ENCODE data around the gene NET1.
A peak's percentile ranks its signal among the peaks of the same experiment; 100 is the strongest.
"Not testable (repeated sequence)": the region's sequence is repeated elsewhere in the genome, so short reads cannot be mapped to it uniquely, and the experiment has no call there.

Gene NET1

GRCh38 chr10:5412277-5412941 lies at the start of gene NET1:
Gene NET1, plus strand, starts transcription at chr10:5412557. Its CDS starts 136 bp downstream, at chr10:5412693.
- H3K4me3 Mint-ChIP-seq, result peak within 1 kb of the TSS; percentile 75
- peak within 1 kb of the TSS; percentile 23 for H3K27ac Mint-ChIP-seq
- no peaks in the 10 kb centered on the region for H3K9me3 Mint-ChIP-seq
- peaks cover 21% of the 10 kb centered on the region for H3K27me3 Mint-ChIP-seq
- H3K36me3 Mint-ChIP-seq, result no peaks in the 10 kb centered on the region
- H3K4me1 Mint-ChIP-seq, result no peaks in the 10 kb centered on the region
- peak; percentile 78 for ATAC-seq

- no peaks in the 10 kb centered on the region for H3K36me3 Mint-ChIP-seq
- no peak overlapping the region for H3K4me3 Mint-ChIP-seq
- H3K27me3 Mint-ChIP-seq, result peaks cover 52% of the 10 kb centered on the region
- H3K4me1 Mint-ChIP-seq, result no peaks in the 10 kb centered on the region
- no peaks in the 10 kb centered on the region for H3K9me3 Mint-ChIP-seq
- ATAC-seq, result no peak
- H3K27ac Mint-ChIP-seq, result no peak overlapping the region
These were observed 49.5 kb upstream of the NET1 start for GRCh38 chr10:5362873-5363272.

GRCh38 chr10:5364374-5364773 lies 48.0 kb upstream of the NET1 start:
- ATAC-seq, result no peak
- Mint-ChIP-seq H3K27ac (no peak overlapping the region), H3K36me3 (no peaks in the 10 kb centered on the region), H3K4me3 (no peak overlapping the region), H3K27me3 (peaks cover 43% of the 10 kb centered on the region), H3K4me1 (no peaks in the 10 kb centered on the region), H3K9me3 (no peaks in the 10 kb centered on the region)

GRCh38 chr10:5364890-5365338 lies 47.4 kb upstream of the NET1 start, which contains the start of gene UCN3:
Gene UCN3, plus strand, starts transcription at chr10:5364966. Its CDS starts 8,755 bp downstream, at chr10:5373721.
- Mint-ChIP-seq H3K27ac (no peak within 1 kb of the TSS), H3K36me3 (no peaks in the 10 kb centered on the region), H3K27me3 (peaks cover 38% of the 10 kb centered on the region), H3K4me1 (no peaks in the 10 kb centered on the region), H3K4me3 (no peak within 1 kb of the TSS), H3K9me3 (peaks cover 3% of the 10 kb centered on the region)
- ATAC-seq, result no peak

GRCh38 chr10:5365928-5366327 lies 46.4 kb upstream of the NET1 start:
- no peaks in the 10 kb centered on the region for H3K36me3 Mint-ChIP-seq
- ATAC-seq, result no peak
- H3K27ac Mint-ChIP-seq, result no peak overlapping the region
- H3K4me1 Mint-ChIP-seq, result no peaks in the 10 kb centered on the region
- peaks cover 7% of the 10 kb centered on the region for H3K9me3 Mint-ChIP-seq
- no peak overlapping the region for H3K4me3 Mint-ChIP-seq
- H3K27me3 Mint-ChIP-seq, result peaks cover 28% of the 10 kb centered on the region

GRCh38 chr10:5369362-5370158 lies 42.8 kb upstream of the NET1 start:
- no peak for ATAC-seq
- H3K27me3 Mint-ChIP-seq, result peaks cover 9% of the 10 kb centered on the region

GRCh38 chr10:5370493-5371352 lies 41.6 kb upstream of the NET1 start:
- no peak overlapping the region for H3K27ac Mint-ChIP-seq

More at GRCh38 chr10:5369362-5370158, 42.8 kb upstream of the NET1 start:
- peaks cover 11% of the 10 kb centered on the region for H3K9me3 Mint-ChIP-seq
- no peaks in the 10 kb centered on the region for H3K36me3 Mint-ChIP-seq
- H3K4me1 Mint-ChIP-seq, result no peaks in the 10 kb centered on the region
- H3K4me3 Mint-ChIP-seq, result no peak overlapping the region
- no peak overlapping the region for H3K27ac Mint-ChIP-seq

GRCh38 chr10:5373307-5373706 lies 39.0 kb upstream of the NET1 start:
- Mint-ChIP-seq H3K27ac (no peak overlapping the region), H3K9me3 (peaks cover 11% of the 10 kb centered on the region)

More at GRCh38 chr10:5370493-5371352, 41.6 kb upstream of the NET1 start:
- no peaks in the 10 kb centered on the region for H3K36me3 Mint-ChIP-seq
- no peak overlapping the region for H3K4me3 Mint-ChIP-seq
- ATAC-seq, result no peak
- H3K27me3 Mint-ChIP-seq, result peaks cover 21% of the 10 kb centered on the region
- H3K9me3 Mint-ChIP-seq, result peaks cover 11% of the 10 kb centered on the region
- H3K4me1 Mint-ChIP-seq, result no peaks in the 10 kb centered on the region

GRCh38 chr10:5373891-5374611 lies 38.3 kb upstream of the NET1 start:
- peaks cover 33% of the 10 kb centered on the region for H3K27me3 Mint-ChIP-seq
- H3K36me3 Mint-ChIP-seq, result no peaks in the 10 kb centered on the region
- ATAC-seq, result no peak
- no peaks in the 10 kb centered on the region for H3K4me1 Mint-ChIP-seq
- peaks cover 11% of the 10 kb centered on the region for H3K9me3 Mint-ChIP-seq
- no peak overlapping the region for H3K27ac Mint-ChIP-seq
- no peak overlapping the region for H3K4me3 Mint-ChIP-seq

More at GRCh38 chr10:5373307-5373706, 39.0 kb upstream of the NET1 start:
- H3K36me3 Mint-ChIP-seq, result no peaks in the 10 kb centered on the region
- no peak for ATAC-seq
- no peaks in the 10 kb centered on the region for H3K4me1 Mint-ChIP-seq
- no peak overlapping the region for H3K4me3 Mint-ChIP-seq
- peaks cover 33% of the 10 kb centered on the region for H3K27me3 Mint-ChIP-seq

GRCh38 chr10:5376450-5376849 lies 35.9 kb upstream of the NET1 start:
- H3K27me3 Mint-ChIP-seq, result peaks cover 33% of the 10 kb centered on the region
- H3K9me3 Mint-ChIP-seq, result no peaks in the 10 kb centered on the region
- no peaks in the 10 kb centered on the region for H3K36me3 Mint-ChIP-seq
- H3K27ac Mint-ChIP-seq, result no peak overlapping the region
- no peak overlapping the region for H3K4me3 Mint-ChIP-seq
- H3K4me1 Mint-ChIP-seq, result no peaks in the 10 kb centered on the region
- no peak for ATAC-seq

- not testable (repeated sequence) for ATAC-seq, H3K4me1 Mint-ChIP-seq, H3K9me3 Mint-ChIP-seq, H3K4me3 Mint-ChIP-seq, H3K27ac Mint-ChIP-seq, H3K36me3 Mint-ChIP-seq
- peaks cover 27% of the 10 kb centered on the region for H3K27me3 Mint-ChIP-seq
These were observed 33.2 kb upstream of the NET1 start for GRCh38 chr10:5379202-5379601.

- peaks cover 20% of the 10 kb centered on the region for H3K27me3 Mint-ChIP-seq
- H3K4me3 Mint-ChIP-seq, ATAC-seq, H3K9me3 Mint-ChIP-seq, H3K27ac Mint-ChIP-seq, H3K36me3 Mint-ChIP-seq, H3K4me1 Mint-ChIP-seq: not testable (repeated sequence)
These were observed 32.0 kb upstream of the NET1 start for GRCh38 chr10:5380395-5380794.

GRCh38 chr10:5381187-5381586 lies 31.2 kb upstream of the NET1 start:
- H3K27ac Mint-ChIP-seq, result no peak overlapping the region
- no peak overlapping the region for H3K4me3 Mint-ChIP-seq
- ATAC-seq, result peak; percentile 24
- H3K27me3 Mint-ChIP-seq, result peaks cover 20% of the 10 kb centered on the region
- no peaks in the 10 kb centered on the region for H3K36me3 Mint-ChIP-seq
- H3K4me1 Mint-ChIP-seq, result no peaks in the 10 kb centered on the region
- no peaks in the 10 kb centered on the region for H3K9me3 Mint-ChIP-seq

- peaks cover 9% of the 10 kb centered on the region for H3K9me3 Mint-ChIP-seq
- H3K27ac Mint-ChIP-seq, result no peak overlapping the region
- peaks cover 18% of the 10 kb centered on the region for H3K27me3 Mint-ChIP-seq
- H3K4me1 Mint-ChIP-seq, result no peaks in the 10 kb centered on the region
- no peaks in the 10 kb centered on the region for H3K36me3 Mint-ChIP-seq
- no peak for ATAC-seq
- no peak overlapping the region for H3K4me3 Mint-ChIP-seq
These were observed 27.1 kb upstream of the NET1 start for GRCh38 chr10:5385224-5385623.
